ENCODE results near the gene ATG4B. TPM values are rescaled to one million over a fixed set of nuclear protein-coding genes. Genes with fewer than 3 reads are reported as not detected.

ATG4B gene
- total RNA-seq, 4 donors from 2014 or later, result 44.2 to 72.1 (median 66.0) TPM

GRCh38 chr2:241686324-241686649, 48.8 kb downstream of the ATG4B start:
- Histone ChIP-seq H3K9me3 (no peaks in the 10 kb centered on the region), H3K27me3 (no peaks in the 10 kb centered on the region), H3K27ac (peak overlapping the region; percentile 19 to 97 (median 90)), H3K4me1 (peaks cover 0 to 49% (median 15%) of the 10 kb centered on the region in 3 donors), H3K4me3 (peak overlapping the region; percentile 79 to 93), H3K36me3 (peaks cover 0 to 24% of the 10 kb centered on the region in 2 donors)
- 0% methylated on average over 1 to 28 of the region's 37 CpGs for WGBS, 2 donors (ENCODE audit: low coverage in 1 of 2)
- ATAC-seq, result peak; percentile 1
- TF ChIP-seq, protein P1, sequence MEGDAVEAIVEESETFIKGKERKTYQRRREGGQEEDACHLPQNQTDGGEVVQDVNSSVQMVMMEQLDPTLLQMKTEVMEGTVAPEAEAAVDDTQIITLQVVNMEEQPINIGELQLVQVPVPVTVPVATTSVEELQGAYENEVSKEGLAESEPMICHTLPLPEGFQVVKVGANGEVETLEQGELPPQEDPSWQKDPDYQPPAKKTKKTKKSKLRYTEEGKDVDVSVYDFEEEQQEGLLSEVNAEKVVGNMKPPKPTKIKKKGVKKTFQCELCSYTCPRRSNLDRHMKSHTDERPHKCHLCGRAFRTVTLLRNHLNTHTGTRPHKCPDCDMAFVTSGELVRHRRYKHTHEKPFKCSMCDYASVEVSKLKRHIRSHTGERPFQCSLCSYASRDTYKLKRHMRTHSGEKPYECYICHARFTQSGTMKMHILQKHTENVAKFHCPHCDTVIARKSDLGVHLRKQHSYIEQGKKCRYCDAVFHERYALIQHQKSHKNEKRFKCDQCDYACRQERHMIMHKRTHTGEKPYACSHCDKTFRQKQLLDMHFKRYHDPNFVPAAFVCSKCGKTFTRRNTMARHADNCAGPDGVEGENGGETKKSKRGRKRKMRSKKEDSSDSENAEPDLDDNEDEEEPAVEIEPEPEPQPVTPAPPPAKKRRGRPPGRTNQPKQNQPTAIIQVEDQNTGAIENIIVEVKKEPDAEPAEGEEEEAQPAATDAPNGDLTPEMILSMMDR (IDR thresholded peaks at IDR 0.05), result no peak
- TF ChIP-seq EP300 (IDR thresholded peaks at IDR 0.05), result no peak
- TF ChIP-seq POLR2A (IDR thresholded peaks at IDR 0.05), result no peak
- TF ChIP-seq POLR2AphosphoS5 (IDR thresholded peaks at IDR 0.05), result no peak

GRCh38 chr2:241686650-241687425, 49.3 kb downstream of the ATG4B start, which contains the start of gene DTYMK:
Gene DTYMK, minus strand, starts transcription at chr2:241686815. Its CDS starts 32 bp downstream, at chr2:241686783.
- WGBS, 2 donors (ENCODE audit: low coverage in 1 of 2), result 0% methylated on average over 17 of the region's 102 CpGs; no CpG with 5 or more reads in 1 of the 2 donors
- peak within 1 kb of the TSS; percentile 66 to 97 (median 90) for H3K27ac ChIP-seq
- peaks cover 0 to 24% of the 10 kb centered on the region in 2 donors for H3K36me3 ChIP-seq
- no peaks in the 10 kb centered on the region for H3K27me3 ChIP-seq
- peak; percentile 93 for TF ChIP-seq POLR2AphosphoS5 (IDR thresholded peaks at IDR 0.05)
- peak; percentile 93 for TF ChIP-seq POLR2A (IDR thresholded peaks at IDR 0.05)
- TF ChIP-seq, protein P1 (IDR thresholded peaks at IDR 0.05), result no peak
- peak within 1 kb of the TSS; percentile 79 to 93 for H3K4me3 ChIP-seq
- peak; percentile 99 for ATAC-seq
- H3K9me3 ChIP-seq, result no peaks in the 10 kb centered on the region
- peaks cover 0 to 45% (median 15%) of the 10 kb centered on the region in 3 donors for H3K4me1 ChIP-seq

DNA sequence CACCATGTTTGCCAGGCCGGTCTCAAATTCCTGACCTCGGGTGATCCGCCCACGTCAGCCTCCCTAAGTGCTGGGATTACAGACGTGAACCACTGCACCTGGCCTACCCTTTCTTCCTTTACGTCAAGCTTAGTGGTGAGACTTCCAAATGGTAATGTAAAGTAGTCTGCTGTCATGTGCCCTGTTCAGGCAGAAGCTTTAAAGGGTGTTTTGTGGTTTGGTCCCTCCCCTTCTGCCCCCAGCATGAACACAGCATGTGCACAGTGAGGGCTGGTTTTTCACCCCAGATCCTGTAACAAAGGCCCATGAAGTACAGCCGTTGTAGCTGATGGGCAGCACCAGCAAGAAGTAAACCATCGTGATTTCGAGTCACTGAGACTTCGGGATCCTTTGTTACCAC, 51.8 kb downstream of the ATG4B start:
- H3K36me3 ChIP-seq, result peaks cover 0 to 44% of the 10 kb centered on the region in 2 donors
- ATAC-seq, result no peak
- peaks cover 0 to 45% (median 15%) of the 10 kb centered on the region in 3 donors for H3K4me1 ChIP-seq
- no peaks in the 10 kb centered on the region for H3K9me3 ChIP-seq
- H3K27me3 ChIP-seq, result no peaks in the 10 kb centered on the region
- H3K4me3 ChIP-seq, result no peak overlapping the region
- TF ChIP-seq POLR2A (IDR thresholded peaks at IDR 0.05), result no peak
- TF ChIP-seq, protein P1 (IDR thresholded peaks at IDR 0.05), result no peak
- no peak for TF ChIP-seq POLR2AphosphoS5 (IDR thresholded peaks at IDR 0.05)
- no peak for TF ChIP-seq EP300 (IDR thresholded peaks at IDR 0.05)
- no peak overlapping the region for H3K27ac ChIP-seq
- WGBS, 2 donors (ENCODE audit: low coverage in 1 of 2), result 84 to 86% methylated on average over 4 to 7 of the region's 10 CpGs

- Histone ChIP-seq H3K9me3 (no peaks in the 10 kb centered on the region), H3K36me3 (peaks cover 0 to 52% of the 10 kb centered on the region in 2 donors), H3K4me3 (no peak overlapping the region), H3K27ac (no peak overlapping the region), H3K4me1 (peaks cover 0 to 43% (median 15%) of the 10 kb centered on the region in 3 donors), H3K27me3 (no peaks in the 10 kb centered on the region)
- WGBS, 2 donors (ENCODE audit: low coverage in 1 of 2), result 14% methylated on average over 1 of the region's 6 CpGs; no CpG with 5 or more reads in 1 of the 2 donors
- ATAC-seq, result no peak
- TF ChIP-seq POLR2AphosphoS5 (IDR thresholded peaks at IDR 0.05), result no peak
- TF ChIP-seq POLR2A (IDR thresholded peaks at IDR 0.05), result no peak
- TF ChIP-seq EP300 (IDR thresholded peaks at IDR 0.05), result no peak
- TF ChIP-seq, protein P1 (IDR thresholded peaks at IDR 0.05), result no peak
Observed at GRCh38 chr2:241690202-241690717, 52.8 kb downstream of the ATG4B start.
